Stimulated activated CD8-positive, alpha-beta memory T cell treated with anti-CD3 and anti-CD28 coated beads, Interleukin-7, amount 100 ng/mL, for 48 hours (primary cell): ENCODE measurements around the gene CLRN3.

Experiments used
- DNase-seq, 2 donors: peaks; one replicate each; pipeline ENCODE4 v3.0.0-alpha.2; 2020; ENCODE audit warnings: low read depth in 1 of 2; ENCODE audit errors: extremely low read depth in 1 of 2

CLRN3 gene, protein sequence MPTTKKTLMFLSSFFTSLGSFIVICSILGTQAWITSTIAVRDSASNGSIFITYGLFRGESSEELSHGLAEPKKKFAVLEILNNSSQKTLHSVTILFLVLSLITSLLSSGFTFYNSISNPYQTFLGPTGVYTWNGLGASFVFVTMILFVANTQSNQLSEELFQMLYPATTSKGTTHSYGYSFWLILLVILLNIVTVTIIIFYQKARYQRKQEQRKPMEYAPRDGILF

DNA sequence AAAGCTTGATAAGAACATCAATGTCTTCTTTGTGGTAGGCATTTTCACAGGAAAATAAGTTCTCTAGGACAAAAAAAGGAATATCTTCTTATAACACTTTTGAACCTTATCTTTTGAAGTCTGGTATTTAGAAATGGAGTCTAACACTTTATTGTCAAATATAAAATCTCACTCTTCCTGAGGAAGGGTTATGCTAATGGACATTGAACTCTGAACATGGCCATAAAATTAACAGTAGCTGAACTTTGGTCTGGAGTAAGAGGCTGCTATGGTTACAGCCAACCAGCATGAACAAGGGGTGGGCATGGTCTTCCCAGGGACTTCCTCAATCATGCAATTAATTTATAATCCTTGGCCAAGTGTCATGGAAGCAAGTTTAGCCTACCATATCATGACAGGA lies at the start of gene CLRN3:
Gene CLRN3, minus strand, starts transcription at position 199 of the 400 bp plus-strand sequence. Its CDS starts 157 bp downstream, at position 42.
- no peak for DNase-seq

DNA sequence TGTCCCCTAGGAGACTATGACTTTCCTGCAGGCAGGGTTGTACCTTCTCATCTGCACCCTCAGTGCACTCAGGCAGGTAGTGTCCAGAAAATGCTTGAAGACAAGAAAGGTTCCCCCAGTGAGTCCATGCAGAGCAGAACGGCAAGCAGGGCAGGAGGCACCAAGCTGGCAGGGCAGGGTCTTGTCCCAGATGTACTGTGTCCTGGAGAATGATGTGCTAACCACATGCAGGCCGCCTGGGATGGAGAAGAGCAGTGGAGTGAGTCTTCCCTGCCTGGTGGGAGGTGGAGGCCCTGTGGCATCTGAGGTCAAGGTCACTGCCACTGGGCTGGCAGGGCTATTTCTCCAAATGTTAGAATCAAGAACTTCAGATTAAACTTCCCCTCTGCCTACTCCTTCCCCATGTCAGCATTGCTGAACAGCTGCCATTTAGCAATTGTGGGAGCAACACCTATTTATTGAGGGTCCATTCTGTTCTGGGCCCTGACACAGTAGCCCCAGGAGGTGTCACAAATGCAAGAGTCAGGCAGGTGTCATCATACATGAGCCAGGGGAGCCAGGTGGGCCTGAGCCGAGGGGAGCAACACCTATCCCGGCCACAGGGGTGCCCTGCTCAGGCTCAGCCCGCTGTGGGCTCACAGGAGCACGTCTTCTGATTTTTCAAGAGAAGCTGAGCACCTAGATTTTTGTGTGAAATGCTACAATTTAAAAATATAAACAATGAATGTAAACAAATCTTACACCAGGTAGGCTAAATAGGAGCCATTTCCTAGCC lies 48.3 kb upstream of the CLRN3 start:
- no peak for DNase-seq

DNA sequence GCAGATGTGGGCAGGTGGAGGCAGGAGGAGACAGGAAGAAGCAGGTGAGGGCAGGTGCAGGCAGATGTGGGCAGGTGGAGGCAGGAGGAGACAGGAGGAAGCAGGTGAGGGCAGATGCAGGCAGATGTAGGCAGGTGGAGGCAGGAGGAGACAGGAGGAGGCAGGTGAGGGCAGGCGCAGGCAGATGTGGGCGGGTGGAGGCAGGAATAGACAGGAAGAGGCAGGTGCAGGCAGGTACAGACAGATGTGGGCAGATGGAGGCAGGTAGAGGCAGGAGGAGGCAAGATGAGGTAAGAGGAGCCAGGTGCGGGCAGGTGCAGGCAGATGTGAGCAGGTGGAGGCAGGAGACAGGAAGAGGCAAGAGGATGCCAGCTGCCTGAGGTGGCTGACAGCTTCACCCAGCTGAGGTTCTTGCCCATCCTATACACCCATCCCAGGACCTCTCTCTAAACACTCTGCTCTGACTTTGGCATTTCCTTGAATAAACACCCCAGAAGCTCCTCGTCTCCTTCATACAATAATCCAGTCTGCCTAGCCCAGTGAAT lies 47.1 kb upstream of the CLRN3 start:
- no peak for DNase-seq

DNA sequence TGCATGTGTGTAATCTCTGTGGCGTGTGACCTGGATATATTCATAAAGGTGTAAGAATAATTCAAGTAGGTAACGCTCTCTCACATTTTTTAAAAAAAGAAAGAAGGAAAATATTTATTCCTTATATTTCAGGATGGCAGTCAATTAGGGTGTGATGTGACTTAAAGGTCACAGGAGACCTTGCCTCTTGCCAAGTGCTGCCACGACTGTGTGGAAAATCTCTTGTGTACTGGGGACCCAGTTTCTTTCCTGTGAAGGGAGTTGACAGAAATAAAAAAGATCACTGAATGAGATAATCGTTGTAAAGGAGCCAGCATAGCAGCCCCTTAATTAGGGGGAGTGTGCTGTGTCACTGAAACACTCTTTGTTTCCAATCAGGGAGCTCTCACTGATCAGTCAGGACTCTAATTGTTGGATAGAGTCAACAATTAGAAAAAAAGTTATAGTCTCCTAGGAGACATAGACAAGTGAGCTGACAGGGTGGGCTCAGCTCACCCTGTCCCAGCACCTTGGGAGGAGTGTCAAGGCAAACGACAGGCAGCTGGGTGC lies 45.2 kb upstream of the CLRN3 start:
- DNase-seq = no peak

DNA sequence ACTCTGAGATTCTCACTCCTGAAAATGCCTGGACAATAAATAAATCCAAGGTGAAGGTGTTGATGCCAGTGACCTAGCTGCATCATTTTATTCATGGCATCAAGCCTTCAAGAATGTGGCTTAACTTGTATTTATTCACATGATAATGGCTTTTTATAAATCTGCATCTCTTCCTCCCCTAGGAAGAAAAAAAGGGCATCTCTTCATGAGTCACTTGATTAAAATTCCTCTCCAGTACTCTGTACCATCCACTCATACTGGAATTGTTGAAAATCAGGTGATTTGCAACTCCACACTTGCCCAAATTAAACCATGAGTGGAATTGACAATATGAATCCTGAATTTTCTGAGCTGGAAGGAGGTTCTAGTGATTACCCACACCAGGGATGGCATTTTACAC lies 44.3 kb upstream of the CLRN3 start:
- no peak for DNase-seq

DNA sequence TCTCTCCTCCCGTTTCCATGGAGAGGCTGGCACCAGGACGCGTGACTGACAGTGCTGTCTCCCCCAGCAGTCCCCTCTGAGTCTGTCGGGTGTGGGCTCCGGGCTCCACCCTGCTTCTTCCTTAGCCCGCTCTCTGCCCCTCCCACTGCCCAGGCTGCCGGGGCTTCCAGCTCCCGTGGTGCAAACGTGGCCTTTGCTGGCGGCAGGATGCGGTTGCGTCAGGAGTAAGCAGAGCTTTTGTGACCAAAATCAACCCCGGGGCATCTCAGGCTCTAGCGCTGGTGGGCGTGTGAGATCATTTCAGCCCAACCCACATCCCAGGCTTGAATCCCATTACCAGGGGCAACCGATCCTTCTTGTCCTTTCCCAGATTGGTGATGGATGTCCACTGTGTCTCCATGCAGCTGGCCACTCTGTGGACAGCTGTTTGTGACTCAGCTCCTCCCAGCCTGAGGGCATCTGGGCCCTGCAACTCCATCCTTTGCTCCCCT lies 42.4 kb upstream of the CLRN3 start:
- no peak for DNase-seq

DNA sequence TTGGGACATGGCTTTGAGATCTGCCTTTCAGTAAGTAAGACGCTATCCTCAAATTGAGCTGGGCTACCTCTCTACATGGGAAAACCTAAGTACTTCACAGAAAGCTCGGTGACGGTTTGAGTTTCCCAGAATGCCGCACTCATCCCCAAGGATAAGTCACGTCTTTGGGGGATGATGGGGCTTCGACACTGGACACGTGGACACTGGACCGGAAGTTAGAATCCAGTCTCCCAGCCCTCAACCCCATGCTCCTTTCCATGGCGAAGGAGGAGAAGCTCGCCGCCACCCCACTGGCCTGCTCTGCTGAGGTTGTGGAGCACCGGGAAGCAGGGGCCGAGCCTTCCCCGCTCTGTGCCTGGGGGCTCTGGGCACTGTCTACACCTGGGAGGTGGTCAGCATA lies 41.6 kb upstream of the CLRN3 start:
- DNase-seq = no peak

DNA sequence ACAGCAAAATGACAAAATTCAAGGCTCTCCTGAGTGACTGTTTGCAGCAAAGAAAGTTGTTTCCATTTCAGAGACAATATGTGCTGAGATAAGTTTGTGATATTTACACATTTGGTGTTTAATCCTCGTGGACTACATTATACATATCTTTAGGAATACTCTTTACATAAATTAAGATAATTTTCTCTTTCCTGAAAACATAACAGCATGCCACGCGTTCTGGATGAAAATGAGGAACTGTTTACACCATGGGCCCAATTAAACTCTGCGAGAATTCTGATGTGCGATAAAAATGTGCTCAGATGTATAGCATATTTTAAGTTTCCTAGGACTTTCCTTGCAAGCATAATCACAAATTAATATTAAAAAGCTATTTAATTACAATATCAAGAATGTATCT lies 40.5 kb upstream of the CLRN3 start:
- DNase-seq = no peak

DNA sequence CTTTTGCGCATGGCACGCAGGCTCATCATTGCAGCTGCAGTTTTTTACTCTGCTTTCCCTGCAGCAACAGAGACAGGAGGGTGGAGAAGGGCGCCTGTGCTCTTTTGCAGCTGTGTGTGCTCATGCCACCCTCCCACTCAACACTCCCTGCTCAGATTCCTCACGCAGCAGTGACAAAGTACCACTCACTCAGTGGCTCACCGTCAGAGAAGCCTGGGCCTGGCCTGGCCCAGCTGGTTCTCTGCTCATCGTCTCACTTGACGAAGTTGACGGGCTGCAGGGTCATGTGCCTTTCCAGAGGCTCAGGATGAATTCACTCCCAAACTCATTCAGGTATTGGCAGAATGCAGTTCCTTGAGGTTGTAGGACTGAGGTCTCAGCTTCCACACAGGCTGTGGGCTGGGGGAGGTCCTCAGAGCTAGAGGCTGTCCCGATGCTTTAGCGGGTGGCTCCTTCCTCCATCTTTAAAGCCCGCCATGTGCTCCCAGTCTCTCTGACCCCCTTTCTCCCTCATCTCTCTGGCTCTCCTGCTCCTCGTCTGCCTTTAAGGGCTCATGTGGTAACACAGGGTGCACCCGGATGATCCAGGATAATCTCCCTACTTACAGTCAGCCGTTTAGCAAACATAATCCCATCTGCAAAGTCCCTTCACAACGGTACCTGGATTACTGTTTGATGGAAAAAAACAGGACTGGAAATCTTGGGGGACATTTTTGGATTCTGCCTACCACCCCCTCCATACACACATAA lies 40.0 kb upstream of the CLRN3 start:
- no peak for DNase-seq

DNA sequence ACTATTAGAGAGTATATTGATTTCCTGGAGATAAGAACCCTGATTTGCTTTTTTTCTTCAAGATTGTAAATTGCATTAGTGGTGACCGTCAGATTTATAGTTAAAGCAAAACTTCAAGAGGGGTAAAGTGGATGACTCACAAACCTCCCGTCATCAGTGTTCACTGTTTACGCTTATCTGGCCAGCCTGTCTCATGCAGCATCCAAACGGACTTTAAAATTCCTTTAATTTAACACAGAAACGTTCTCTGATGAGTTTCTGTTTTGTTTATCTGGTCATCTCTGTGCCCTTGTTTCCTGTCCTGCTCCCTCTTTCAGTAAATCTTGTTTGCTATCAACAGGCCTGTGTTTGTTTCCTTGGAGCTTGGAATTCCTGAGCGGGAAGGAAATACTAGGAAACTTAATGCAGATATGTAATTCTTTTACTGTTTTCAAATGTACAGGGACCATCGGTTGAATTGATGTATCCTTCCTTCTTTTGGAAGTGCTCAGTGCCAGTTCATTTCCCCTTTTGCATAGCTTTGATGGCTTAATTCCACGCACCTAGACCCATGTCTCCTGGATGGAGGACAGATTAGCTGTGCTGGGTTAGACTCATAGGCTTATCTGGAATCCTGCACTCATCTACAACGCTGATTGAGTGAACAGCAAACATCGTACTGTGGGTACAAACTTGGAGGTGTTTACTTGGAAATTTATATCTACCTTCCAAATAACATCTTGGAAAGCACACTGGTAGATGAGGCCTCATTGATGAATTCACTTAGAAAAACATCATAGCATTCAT lies 35.5 kb upstream of the CLRN3 start:
- DNase-seq = no peak

DNA sequence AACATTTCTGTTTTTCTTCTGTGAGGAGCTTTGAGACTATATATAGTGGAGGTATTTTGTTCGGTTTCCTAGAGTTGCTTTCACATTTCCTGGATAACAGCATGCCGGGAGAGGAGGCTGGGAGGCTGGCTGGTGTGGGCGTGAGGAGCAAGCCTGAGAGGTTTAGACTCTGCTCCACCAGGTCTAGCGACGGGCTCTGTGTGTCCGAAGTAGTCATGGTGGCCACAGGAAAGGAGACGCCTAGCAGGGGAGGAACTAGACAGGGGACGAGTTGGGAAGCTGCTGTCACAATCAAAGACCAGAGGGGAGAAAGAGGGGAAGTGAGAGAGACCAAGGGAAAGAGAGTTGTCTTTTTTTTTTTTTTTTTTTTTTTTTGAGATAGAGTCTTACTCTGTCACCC lies 33.7 kb upstream of the CLRN3 start:
- DNase-seq = no peak

DNA sequence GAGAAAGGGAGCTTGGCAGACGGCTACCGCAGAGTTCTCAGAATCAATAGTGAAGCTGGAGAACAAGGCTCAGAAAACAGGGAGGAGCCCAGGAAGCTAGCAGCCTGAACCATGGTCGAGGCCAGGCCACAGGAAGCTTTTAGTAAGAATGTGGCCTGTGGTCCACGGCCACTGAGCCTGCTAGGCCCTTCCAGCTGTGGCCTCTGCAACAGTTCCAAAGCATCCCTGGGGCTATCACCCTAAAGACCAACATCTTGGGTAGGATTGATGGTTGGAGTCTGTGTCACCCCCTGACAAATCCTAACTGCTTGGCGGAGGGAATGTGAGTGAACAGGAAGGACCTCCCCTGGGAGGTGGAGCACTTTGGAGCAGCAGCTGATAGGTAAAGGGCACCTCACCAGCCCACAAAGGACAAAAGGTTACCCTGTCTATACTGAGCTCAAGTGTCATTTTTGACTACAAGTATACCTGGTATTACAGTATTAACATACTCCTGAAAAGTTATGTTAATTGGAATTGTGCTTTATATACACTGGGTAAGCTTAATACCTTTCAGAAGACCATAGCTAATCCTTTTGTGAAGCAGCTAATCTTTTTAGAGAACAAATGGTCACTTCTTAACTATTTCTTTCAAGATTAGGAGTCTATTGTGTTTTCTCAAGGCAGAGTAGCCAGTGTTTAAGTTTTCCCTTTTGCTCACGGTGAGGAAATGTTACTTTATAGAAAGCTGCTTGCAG lies 32.9 kb upstream of the CLRN3 start:
- DNase-seq = no peak

DNA sequence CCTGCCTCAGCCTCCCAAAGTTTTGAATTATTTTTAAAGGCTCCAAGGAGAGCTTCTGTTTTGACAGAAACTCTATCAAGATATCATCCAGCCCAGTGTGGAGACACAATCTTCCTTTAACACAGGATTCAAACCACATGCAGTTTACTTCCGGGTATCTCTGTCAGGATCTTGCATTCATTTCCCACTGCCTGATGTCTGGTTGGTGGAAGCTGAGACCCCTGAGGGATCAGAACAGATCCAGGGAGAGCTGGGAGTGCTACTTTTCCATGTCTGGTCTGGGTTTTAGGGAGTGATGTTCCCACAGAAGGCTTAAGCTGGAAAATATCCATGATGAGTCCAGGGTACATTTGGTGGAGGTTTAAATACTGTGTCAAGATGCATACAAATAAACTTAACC lies 30.9 kb upstream of the CLRN3 start:
- DNase-seq = no peak

DNA sequence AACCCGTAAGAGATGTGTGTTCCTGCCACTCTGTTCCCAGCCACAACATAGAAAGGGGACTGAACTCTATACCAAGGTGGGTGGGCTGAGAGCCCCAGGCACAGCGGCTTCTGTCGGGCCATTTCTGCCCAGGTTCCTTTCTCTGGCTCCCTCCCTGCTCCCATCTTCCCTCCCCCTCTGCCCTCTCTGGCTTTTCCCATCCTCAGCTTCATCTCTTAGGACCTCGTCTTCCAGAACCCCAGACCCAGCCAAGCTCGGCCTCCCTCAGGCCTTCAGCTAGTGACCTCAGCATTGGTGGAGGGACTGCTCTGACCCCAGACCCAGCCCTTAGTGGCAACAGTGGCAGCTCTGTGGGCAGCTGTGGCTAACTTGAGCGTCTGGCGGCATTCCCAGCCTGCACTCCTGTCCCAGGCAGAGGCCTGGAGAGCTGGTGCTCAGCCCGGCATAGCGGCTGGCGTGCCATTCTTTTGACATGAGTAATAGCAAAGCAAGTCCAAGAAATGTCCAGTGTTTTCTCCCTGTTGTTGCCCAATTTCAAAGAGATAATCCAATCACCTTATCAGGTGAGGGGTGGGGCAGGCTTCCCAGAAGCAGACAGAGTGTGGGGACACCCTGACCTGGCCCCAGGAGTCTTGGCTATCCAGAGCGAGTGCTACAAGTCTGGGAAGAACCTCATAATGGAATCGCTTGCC lies 30.1 kb upstream of the CLRN3 start:
- no peak for DNase-seq

DNA sequence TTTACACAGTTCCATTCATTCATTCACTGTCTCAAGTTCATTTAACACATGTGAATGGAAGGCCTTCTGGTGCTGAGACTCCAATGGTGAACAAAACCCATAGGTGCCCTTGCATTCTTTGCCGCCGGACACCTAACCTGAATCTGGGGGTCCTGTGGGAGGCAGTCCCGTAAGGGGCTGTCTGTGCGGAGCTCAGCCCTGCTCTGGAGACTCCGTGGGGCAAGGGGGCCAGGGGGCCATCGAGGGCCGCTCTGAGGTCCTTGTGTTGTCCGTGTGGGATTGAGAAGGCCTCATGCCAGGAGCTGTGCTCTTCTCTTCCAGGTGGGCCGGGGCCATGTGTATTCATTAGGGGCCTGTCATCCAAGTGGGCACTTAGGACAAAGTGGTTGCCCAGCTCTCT lies 29.5 kb upstream of the CLRN3 start:
- no peak for DNase-seq

DNA sequence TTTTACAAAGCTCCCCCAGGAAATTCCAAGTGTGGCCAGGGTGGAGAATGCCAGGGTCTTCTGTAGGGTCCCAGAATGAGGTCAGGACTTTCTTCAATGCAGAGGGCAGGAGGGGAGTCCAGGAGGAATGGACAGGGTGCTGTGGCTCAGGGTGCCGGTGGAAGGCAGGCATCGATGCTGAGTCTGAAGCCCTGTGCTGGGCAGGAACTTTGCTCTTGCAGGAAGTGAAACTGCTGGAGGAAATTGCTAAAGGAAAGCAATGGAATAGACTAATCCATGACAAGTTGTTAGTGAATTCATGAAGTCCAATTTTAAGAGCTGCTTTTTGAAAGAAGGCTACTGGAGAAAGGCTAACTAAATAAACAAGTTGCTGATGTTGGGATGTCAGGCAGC lies 29.0 kb upstream of the CLRN3 start:
- DNase-seq = no peak

DNA sequence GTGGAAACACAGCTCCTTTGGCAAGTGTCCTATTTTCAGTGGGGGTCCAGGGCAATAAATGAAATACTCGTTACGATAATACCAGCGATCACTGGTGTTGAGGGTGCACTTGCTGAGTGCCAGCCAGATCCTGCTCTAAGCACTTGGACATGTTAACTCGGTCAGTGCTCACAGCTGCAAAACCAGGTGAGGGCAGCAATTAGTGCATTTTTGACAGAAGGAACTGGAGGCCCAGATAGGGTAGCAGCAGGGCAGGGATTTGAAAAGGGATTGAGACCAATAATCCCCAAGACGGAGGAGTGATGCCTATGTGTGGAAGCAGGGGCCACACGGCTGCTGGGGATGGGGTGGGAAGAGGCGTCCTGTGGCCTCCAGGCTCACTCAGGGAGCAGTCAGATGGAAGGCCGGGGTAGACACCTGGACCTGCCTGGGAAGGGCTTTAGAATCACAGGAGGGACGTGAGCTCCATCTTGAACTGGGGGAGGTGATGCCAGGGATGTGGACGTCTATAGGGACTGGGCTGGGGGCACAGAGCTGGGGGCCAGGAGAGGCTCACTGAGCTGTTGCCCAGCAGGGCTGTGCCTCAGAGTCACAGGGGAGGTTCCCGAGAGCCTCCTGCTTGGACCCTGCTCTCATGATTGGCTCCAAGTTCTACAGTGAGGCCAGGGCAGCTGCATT lies 28.5 kb upstream of the CLRN3 start:
- DNase-seq = no peak

DNA sequence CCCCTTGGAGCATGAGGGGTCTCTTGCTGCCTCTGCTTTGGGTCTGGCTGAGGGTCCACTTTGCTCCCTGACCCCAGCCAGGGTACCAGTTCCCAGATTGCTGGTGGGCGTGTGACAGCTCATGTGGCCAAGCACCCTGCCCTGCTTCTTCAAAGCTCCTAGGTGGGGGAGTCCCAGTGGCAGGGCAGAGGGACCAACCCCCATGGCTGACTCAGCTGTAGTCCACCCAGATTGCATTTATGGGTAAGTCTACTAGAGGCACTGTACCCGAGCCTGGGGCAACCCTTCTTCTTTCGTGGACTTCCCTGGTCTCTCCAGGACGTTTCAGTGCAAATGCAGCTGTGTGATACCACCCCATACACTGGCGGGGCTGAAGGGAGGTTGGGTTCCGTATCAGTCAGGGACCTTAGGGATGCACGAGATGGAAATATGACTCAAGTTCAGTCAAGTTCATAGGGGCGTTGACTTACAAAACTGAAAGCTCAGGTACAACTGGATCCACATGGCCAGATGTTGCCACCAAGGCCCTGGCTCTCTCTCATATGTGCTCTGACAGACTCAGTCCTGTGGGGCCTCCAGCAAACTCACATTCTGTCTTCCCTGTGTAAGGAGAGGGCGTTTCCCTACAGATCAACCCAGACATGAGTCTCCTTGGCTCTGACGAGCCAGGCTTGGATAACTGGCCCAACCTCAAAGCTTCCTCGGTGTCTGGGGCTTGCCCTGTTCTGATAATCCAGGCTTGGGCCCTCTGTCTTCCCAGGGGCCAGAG lies 27.7 kb upstream of the CLRN3 start:
- no peak for DNase-seq
